Activated CD4-positive, CD25-positive, alpha-beta regulatory T cell (primary cell): ENCODE results near the gene SLF2.
"Not testable (repeated sequence)": the region's sequence is repeated elsewhere in the genome, so short reads cannot be mapped to it uniquely, and the experiment has no call there.

Source experiments
- DNase-seq, 4 experiments: peaks; one replicate each; lab custom pipeline; 2025; lab: John Stamatoyannopoulos, UW

Gene SLF2

GRCh38 chr10:100878291-100878910, 34.4 kb upstream of the SLF2 start:
- DNase-seq, result no peak

GRCh38 chr10:100879741-100880360, 32.9 kb upstream of the SLF2 start:
- no peak for DNase-seq

- DNase-seq, result no peak
Measured at GRCh38 chr10:100881556-100882213, 31.1 kb upstream of the SLF2 start.

GRCh38 chr10:100882252-100882651, 30.5 kb upstream of the SLF2 start:
- no peak for DNase-seq

GRCh38 chr10:100882671-100883311, 30.0 kb upstream of the SLF2 start:
- DNase-seq, result no peak

- DNase-seq, result no peak
Measured at GRCh38 chr10:100883312-100883821, 29.4 kb upstream of the SLF2 start.

- DNase-seq, result not testable (repeated sequence)
Measured at GRCh38 chr10:100885611-100886010, 27.2 kb upstream of the SLF2 start.

- DNase-seq, result no peak
Measured at GRCh38 chr10:100886091-100886490, 26.7 kb upstream of the SLF2 start.

GRCh38 chr10:100886521-100886920, 26.2 kb upstream of the SLF2 start:
- DNase-seq, result no peak

GRCh38 chr10:100886963-100887362, 25.8 kb upstream of the SLF2 start:
- no peak for DNase-seq

GRCh38 chr10:100887761-100888296, 24.9 kb upstream of the SLF2 start:
- DNase-seq, result no peak

GRCh38 chr10:100888957-100889356, 23.8 kb upstream of the SLF2 start:
- no peak for DNase-seq

GRCh38 chr10:100889546-100889945, 23.2 kb upstream of the SLF2 start:
- no peak for DNase-seq

GRCh38 chr10:100890141-100890672, 22.6 kb upstream of the SLF2 start:
- DNase-seq, result no peak

GRCh38 chr10:100890673-100891317, 22.0 kb upstream of the SLF2 start:
- DNase-seq, result no peak

GRCh38 chr10:100894033-100894432, 18.7 kb upstream of the SLF2 start:
- DNase-seq, result no peak

GRCh38 chr10:100894589-100895294, 18.0 kb upstream of the SLF2 start:
- no peak for DNase-seq

GRCh38 chr10:100895346-100895745, 17.4 kb upstream of the SLF2 start:
- no peak for DNase-seq

- DNase-seq, result no peak
Measured at GRCh38 chr10:100895896-100896295, 16.9 kb upstream of the SLF2 start.

- no peak for DNase-seq
Measured at GRCh38 chr10:100896876-100897461, 15.8 kb upstream of the SLF2 start.

- DNase-seq, result no peak
Measured at GRCh38 chr10:100897976-100898375, 14.8 kb upstream of the SLF2 start.
